Measurements from ENCODE around the gene SSR4.

Gene SSR4

DNA sequence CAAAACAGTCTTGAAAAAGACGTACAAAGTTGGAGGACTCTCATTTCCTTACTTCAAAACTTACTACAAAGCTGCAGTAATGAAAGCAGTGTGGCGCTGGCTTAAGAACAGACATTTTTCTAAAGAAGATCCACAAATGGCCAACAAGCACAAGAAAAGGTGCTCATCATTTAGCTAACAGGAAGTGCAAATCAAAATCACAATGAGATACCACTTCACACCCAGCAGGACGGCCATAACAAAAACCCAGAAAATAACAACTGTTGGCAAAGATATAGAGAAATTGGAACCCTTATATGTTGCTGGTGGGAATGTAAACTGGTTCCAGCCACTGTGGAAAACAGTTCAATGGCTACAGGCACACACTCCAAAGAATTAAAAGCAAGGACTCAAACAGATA, 32.5 kb downstream of the SSR4 start:
- no peak overlapping the region for H3K4me3 ChIP-seq (replicated peaks; ENCODE audit: insufficient read depth, low read length)
- no peak for DNase-seq (ENCODE audit: low read depth in 1 of 2, low spot score in 1 of 2)
- peaks cover 26% of the 10 kb centered on the region for H3K27me3 ChIP-seq (ENCODE audit: insufficient read depth, poor library complexity, severe bottlenecking)
- no peak overlapping the region for H3K27ac ChIP-seq (replicated peaks)
- TF ChIP-seq POLR2AphosphoS5 (IDR thresholded peaks at IDR 0.05; ENCODE audit: low read depth) (no peak), SPI1 (IDR thresholded peaks at IDR 0.05; ENCODE audit: borderline replicate concordance, low read depth) (no peak), CTCF (IDR thresholded peaks at IDR 0.05; ENCODE audit: insufficient read depth, low read length) (no peak), GABPA (IDR thresholded peaks at IDR 0.05; ENCODE audit: low read depth) (no peak), REST (IDR thresholded peaks at IDR 0.05; ENCODE audit: insufficient replicate concordance, low read depth) (no peak)

- peaks cover 26% of the 10 kb centered on the region for H3K27me3 ChIP-seq (ENCODE audit: insufficient read depth, poor library complexity, severe bottlenecking)
These were observed 33.4 kb downstream of the SSR4 start for GRCh38 chrX:153827903-153828302.

GRCh38 chrX:153828308-153828707, 33.8 kb downstream of the SSR4 start:
- no peak for DNase-seq (ENCODE audit: low read depth in 1 of 2, low spot score in 1 of 2)
- H3K4me3 ChIP-seq (replicated peaks; ENCODE audit: insufficient read depth, low read length): no peak overlapping the region
- H3K27ac ChIP-seq (replicated peaks): no peak overlapping the region
- H3K27me3 ChIP-seq (ENCODE audit: insufficient read depth, poor library complexity, severe bottlenecking): peaks cover 26% of the 10 kb centered on the region
- TF ChIP-seq GABPA (IDR thresholded peaks at IDR 0.05; ENCODE audit: low read depth) (no peak), REST (IDR thresholded peaks at IDR 0.05; ENCODE audit: insufficient replicate concordance, low read depth) (no peak), POLR2AphosphoS5 (IDR thresholded peaks at IDR 0.05; ENCODE audit: low read depth) (no peak), SPI1 (IDR thresholded peaks at IDR 0.05; ENCODE audit: borderline replicate concordance, low read depth) (no peak), CTCF (IDR thresholded peaks at IDR 0.05; ENCODE audit: insufficient read depth, low read length) (no peak)

More at GRCh38 chrX:153827903-153828302, 33.4 kb downstream of the SSR4 start:
- no peak for TF ChIP-seq POLR2AphosphoS5 (IDR thresholded peaks at IDR 0.05; ENCODE audit: low read depth)
- no peak for TF ChIP-seq REST (IDR thresholded peaks at IDR 0.05; ENCODE audit: insufficient replicate concordance, low read depth)
- no peak for TF ChIP-seq SPI1 (IDR thresholded peaks at IDR 0.05; ENCODE audit: borderline replicate concordance, low read depth)
- no peak for TF ChIP-seq GABPA (IDR thresholded peaks at IDR 0.05; ENCODE audit: low read depth)
- no peak for TF ChIP-seq CTCF (IDR thresholded peaks at IDR 0.05; ENCODE audit: insufficient read depth, low read length)
- DNase-seq (ENCODE audit: low read depth in 1 of 2, low spot score in 1 of 2): no peak
- no peak overlapping the region for H3K4me3 ChIP-seq (replicated peaks; ENCODE audit: insufficient read depth, low read length)
- no peak overlapping the region for H3K27ac ChIP-seq (replicated peaks)
